ENCODE data around the gene UBE2C.

- TF ChIP-seq CTCF (IDR thresholded peaks at IDR 0.05; ENCODE audit: insufficient read depth, low read length) = no peak
- TF ChIP-seq POLR2AphosphoS5 (IDR thresholded peaks at IDR 0.05; ENCODE audit: low read depth) = no peak
- TF ChIP-seq GABPA (IDR thresholded peaks at IDR 0.05; ENCODE audit: low read depth) = no peak
- TF ChIP-seq SPI1 (IDR thresholded peaks at IDR 0.05; ENCODE audit: borderline replicate concordance, low read depth) = no peak
These were observed 529 bp downstream of the UBE2C start for GRCh38 chr20:45813006-45813340.

All from HL-60 (cell line).